Ovary (tissue), 9 donors: ENCODE data around the gene CEP164. TPM values are rescaled to one million over a fixed set of nuclear protein-coding genes. Genes with fewer than 3 reads are reported as not detected.

Experiments
- DNase-seq, 5 donors: peaks; one replicate each; pipeline ENCODE4 v3.0.0-alpha.2; 2019 to 2020
- H3K27ac ChIP-seq, 2 donors: fragments of 200-600 bp; one replicate each; pipeline versions ENCODE4 v1.5.1 to v1.8.0; 2019 to 2022
- H3K27me3 ChIP-seq: fragments of 200-600 bp; one replicate; pipeline ENCODE4 v1.8.0; 2022
- H3K36me3 ChIP-seq: fragments of 200-600 bp; sonication (generic); one replicate; pipeline ENCODE4 v1.5.1; 2019
- H3K4me1 ChIP-seq: one replicate; pipeline ENCODE4 v1.8.1; 2013; ENCODE audit warnings: mild to moderate bottlenecking, moderate library complexity; ENCODE audit not compliant: insufficient read depth
- H3K4me3 ChIP-seq: fragments of 200-600 bp; sonication (generic); one replicate; pipeline ENCODE4 v1.5.1; 2017
- H3K9me3 ChIP-seq, 2 donors: fragments of 200-600 bp in 1 of 2; sonication (generic) in 1 of 2; one replicate each; pipeline versions ENCODE4 v1.5.1 to v1.8.1; 2013 to 2019; ENCODE audit warnings: mild to moderate bottlenecking in 1 of 2, moderate library complexity in 1 of 2
- CTCF ChIP-seq, 3 donors: fragments of 450-650 bp in 2 of 3; fragments of 200-600 bp in 1 of 3; IDR thresholded peaks; one replicate each; pipeline versions ENCODE4 v1.5.1 to v1.8.0; 2016 to 2022; ENCODE audit warnings: antibody characterized with exemption in 3 of 3, mild to moderate bottlenecking in 1 of 3
- EP300 ChIP-seq: sonication (generic); formaldehyde crosslinking; IDR thresholded peaks from one replicate; pipeline ENCODE4 v1.6.1; 2017; ENCODE audit warnings: antibody characterized with exemption
- POLR2A ChIP-seq: fragments of 450-650 bp; IDR thresholded peaks from one replicate; pipeline ENCODE4 v1.6.1; 2017; ENCODE audit warnings: antibody characterized with exemption, mild to moderate bottlenecking, moderate library complexity
- WGBS, 3 donors: extraction: QIAGEN DNeasy Blood & Tissue Kit in 1 of 3; methylation state at CpG; one replicate each; pipeline versions ENCODE4 v1.1.5 to v1.1.7; 2013 to 2017; 5-methylcytosine and 5-hydroxymethylcytosine counted together
- intact Hi-C, 4 donors: fragments of 100-400 bp; cut with DNase I; formaldehyde crosslinking; loops; one replicate each; pipeline versions ENCODE4 v1.11.0 to v1.15.1; 2022 to 2023
- polyA plus RNA-seq, 2 donors: library from polyadenylated mRNA; stranded (reverse); fragments of 200-250 nt in 1 of 2; fragments of 350-450 nt in 1 of 2; fragmentation: Illumina TruSeq in 1 of 2; extraction: RNeasy Lipid Tissue Mini Kit (QIAGEN cat#74804) in 1 of 2; gene quantifications; one replicate each; pipeline ENCODE4 v1.2.3, GENCODE V29; 2013 to 2014
- total RNA-seq, 7 donors: library from RNA; depleted of rRNA in 2 of 7; stranded (reverse); fragments of >200 nt in 2 of 7; fragmentation: NEBNext Ultra II Directional in 3 of 7; extraction: Animal tissue kit (Norgen Biotek cat#: 25700) in 3 of 7; gene quantifications; one replicate each; pipeline versions ENCODE4 v1.1.0 to v1.2.4, GENCODE V29; 2016 to 2023
- donor health status: DM: no; HTN: no; CAD: no; lungs with moderate emphysema.
- donor health status: DM: no; HTN: no; CAD: no.
- donor health status: Bipolar disorder and iron deficiency.
- donor health status: DM: yes; HTN: yes; CAD: no.
- donor health status: DM: no; HTN: no; CAD: no.
- donor health status: DM: yes; HTN: yes; CAD: no.

The CEP164 gene
- total and polyA plus RNA-seq, 9 donors = 18.6 to 50.4 (median 28.0) TPM

- Histone ChIP-seq H3K36me3 (no peaks in the 10 kb centered on the region), H3K27ac (no peak overlapping the region), H3K4me1 (no peaks in the 10 kb centered on the region), H3K9me3 (no peaks in the 10 kb centered on the region), H3K27me3 (no peaks in the 10 kb centered on the region), H3K4me3 (no peak overlapping the region)
- WGBS, 3 donors = 89 to 91% (median 90%) methylated on average over 7 of the region's 7 CpGs
- no peak for DNase-seq
- intact Hi-C loops = no loop called here
- TF ChIP-seq POLR2A (no peak), EP300 (no peak), CTCF (IDR thresholded peaks at IDR 0.05) (no peak)
Measured at GRCh38 chr11:117281869-117282268, 45.8 kb upstream of the CEP164 start.

- Histone ChIP-seq H3K27me3 (no peaks in the 10 kb centered on the region), H3K9me3 (no peaks in the 10 kb centered on the region), H3K4me3 (no peak overlapping the region), H3K36me3 (no peaks in the 10 kb centered on the region), H3K27ac (no peak overlapping the region), H3K4me1 (no peaks in the 10 kb centered on the region)
- WGBS, 3 donors = 91 to 95% (median 92%) methylated on average over 3 of the region's 3 CpGs
- intact Hi-C loops = no loop called here
- no peak for TF ChIP-seq CTCF (IDR thresholded peaks at IDR 0.05)
- no peak for TF ChIP-seq POLR2A
- no peak for TF ChIP-seq EP300
- DNase-seq = no peak
Measured at GRCh38 chr11:117282956-117283355, 44.7 kb upstream of the CEP164 start.

- 93 to 96% (median 96%) methylated on average over 2 of the region's 2 CpGs for WGBS, 3 donors
- no peaks in the 10 kb centered on the region for H3K36me3 ChIP-seq
- no peaks in the 10 kb centered on the region for H3K9me3 ChIP-seq
- no peak overlapping the region for H3K4me3 ChIP-seq
- no peak for DNase-seq
- intact Hi-C loops = no loop called here
- TF ChIP-seq EP300 (no peak), CTCF (IDR thresholded peaks at IDR 0.05) (no peak), POLR2A (no peak)
- no peaks in the 10 kb centered on the region for H3K4me1 ChIP-seq
- no peaks in the 10 kb centered on the region for H3K27me3 ChIP-seq
- no peak overlapping the region for H3K27ac ChIP-seq
Measured at GRCh38 chr11:117284053-117284452, 43.6 kb upstream of the CEP164 start.

GRCh38 chr11:117286588-117286987 lies 41.1 kb upstream of the CEP164 start:
- Histone ChIP-seq H3K36me3 (no peaks in the 10 kb centered on the region), H3K4me3 (no peak overlapping the region), H3K4me1 (no peaks in the 10 kb centered on the region), H3K9me3 (no peaks in the 10 kb centered on the region), H3K27me3 (no peaks in the 10 kb centered on the region), H3K27ac (no peak overlapping the region)
- no peak for DNase-seq
- intact Hi-C loops = no loop called here
- 78 to 91% (median 84%) methylated on average over 2 of the region's 2 CpGs for WGBS, 3 donors
- TF ChIP-seq POLR2A = no peak
- TF ChIP-seq EP300 = no peak
- TF ChIP-seq CTCF (IDR thresholded peaks at IDR 0.05) = no peak

GRCh38 chr11:117287668-117288067 lies 40.0 kb upstream of the CEP164 start:
- no peaks in the 10 kb centered on the region for H3K36me3 ChIP-seq

More at GRCh38 chr11:117287668-117288067, 40.0 kb upstream of the CEP164 start:
- Histone ChIP-seq H3K4me3 (no peak overlapping the region), H3K27me3 (no peaks in the 10 kb centered on the region), H3K4me1 (no peaks in the 10 kb centered on the region), H3K27ac (no peak overlapping the region), H3K9me3 (no peaks in the 10 kb centered on the region)
- intact Hi-C loops = no loop called here
- no peak for TF ChIP-seq CTCF (IDR thresholded peaks at IDR 0.05)
- no peak for TF ChIP-seq POLR2A
- TF ChIP-seq EP300 = no peak
- WGBS, 3 donors = 79 to 88% (median 84%) methylated on average over 3 of the region's 3 CpGs
- DNase-seq = no peak
